ENCODE results near the gene GHRL. TPM values are rescaled to one million over a fixed set of nuclear protein-coding genes. Genes with fewer than 3 reads are reported as not detected.
"Not testable (repeated sequence)": the region's sequence is repeated elsewhere in the genome, so short reads cannot be mapped to it uniquely, and the experiment has no call there.

Gene GHRL
- total RNA-seq, 1 experiment from 2014 or later, result not detected

DNA sequence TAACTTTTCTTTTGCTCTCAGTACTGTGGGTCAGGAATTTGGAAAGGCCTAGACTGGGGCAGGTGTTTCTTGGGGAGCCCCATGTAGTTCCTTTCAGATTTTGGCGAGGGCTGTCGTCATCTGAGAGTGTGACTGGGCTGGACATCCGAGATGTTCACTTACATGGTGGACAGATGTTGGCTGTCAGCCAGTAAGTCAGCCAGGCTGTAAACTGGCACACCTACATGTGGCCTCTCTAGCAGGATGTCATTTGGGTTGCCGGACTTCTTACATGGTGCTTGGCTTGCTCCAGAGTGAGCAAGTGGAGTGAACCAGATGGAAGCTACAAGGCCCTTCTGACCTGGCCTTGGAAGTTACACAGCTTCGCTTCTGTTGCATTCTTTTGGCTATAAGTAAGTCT, 23.8 kb downstream of the GHRL start:
- peaks cover 24 to 26% of the 10 kb centered on the region in 2 experiments for H3K36me3 ChIP-seq (ENCODE audit: control insufficient read depth in 1 of 2, insufficient read depth in 2 of 2, low read length in 2 of 2)
- H3K9me2 ChIP-seq (ENCODE audit: insufficient read depth), result no peaks in the 10 kb centered on the region
- ATAC-seq (no peak), DNase-seq (ENCODE audit: low read depth, low spot score) (no peak)
- H3K4me3 ChIP-seq (replicated peaks in 1 of 2; ENCODE audit: low read depth in 1 of 2, low read length in 2 of 2), result no peak overlapping the region
- H3K9ac ChIP-seq (ENCODE audit: low read length), result no peak overlapping the region
- ChIA-PET POLR2A (no interaction called here), RAD21 (ENCODE audit: low non-redundant PET in 1 of 2, low total read pairs in 2 of 2, uncharacterized antibody in 2 of 2, unreplicated experiment in 2 of 2) (no interaction called here), CTCF (no interaction called here)
- intact Hi-C loops (cut with micrococcal nuclease), result no loop called here
- H3K27me3 ChIP-seq (ENCODE audit: insufficient read depth, low read length), result no peaks in the 10 kb centered on the region
- H3K27ac ChIP-seq (ENCODE audit: low read depth, low read length), result no peak overlapping the region
- TF ChIP-seq ZNF274 (IDR thresholded peaks at IDR 0.05; ENCODE audit: low read depth, low read length), result no peak
- 0 out of 2 replicates have a peak, but pooled peaks cover 3% of the 10 kb centered on the region for H4K20me1 ChIP-seq (ENCODE audit: insufficient read depth)
- H3K79me2 ChIP-seq (ENCODE audit: insufficient read depth, low read length), result peaks cover 99% of the 10 kb centered on the region
- H2AFZ ChIP-seq (ENCODE audit: low read depth, low read length, poor library complexity, severe bottlenecking), result no peak overlapping the region
- H3K4me2 ChIP-seq (ENCODE audit: low read length), result no peak overlapping the region
- BruUV-seq (replicated peaks), result no TSS peak
- peaks cover 2 to 3% of the 10 kb centered on the region in 2 experiments; a peak in 3 of 4 replicates for H3K4me1 ChIP-seq (ENCODE audit: control insufficient read depth in 1 of 2, insufficient read depth in 2 of 2, low read length in 2 of 2)
- no peaks in the 10 kb centered on the region for H3K9me3 ChIP-seq (ENCODE audit: control insufficient read depth in 1 of 2, insufficient read depth in 1 of 2, low read depth in 1 of 2, low read length in 2 of 2)

DNA sequence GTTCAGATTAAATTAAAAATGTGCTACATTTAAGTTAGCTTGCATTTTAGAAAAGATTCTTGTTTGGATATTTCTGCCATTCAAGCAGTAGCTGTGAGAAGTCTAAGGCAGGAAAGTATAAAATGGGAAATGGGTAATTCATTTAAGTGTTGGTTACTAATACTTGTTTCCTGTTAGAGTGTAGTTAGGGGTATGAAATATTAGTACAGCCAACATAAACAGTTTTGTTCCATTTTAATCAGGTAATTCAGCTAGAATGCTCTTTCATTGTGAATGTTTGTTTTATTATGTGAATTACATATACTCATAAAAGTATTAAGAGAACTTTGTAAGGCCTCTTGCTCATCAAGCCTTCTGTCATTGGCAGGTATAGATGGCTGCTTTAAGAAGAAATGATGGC, 24.6 kb downstream of the GHRL start:
- no peak overlapping the region for H3K4me2 ChIP-seq (ENCODE audit: low read length)
- no peaks in the 10 kb centered on the region for H3K9me2 ChIP-seq (ENCODE audit: insufficient read depth)
- H3K9ac ChIP-seq (ENCODE audit: low read length), result no peak overlapping the region
- no TSS peak for BruUV-seq (replicated peaks)
- ChIA-PET RAD21 (ENCODE audit: low non-redundant PET in 1 of 2, low total read pairs in 2 of 2, uncharacterized antibody in 2 of 2, unreplicated experiment in 2 of 2) (no interaction called here), POLR2A (no interaction called here), CTCF (no interaction called here)
- peaks cover 99% of the 10 kb centered on the region for H3K79me2 ChIP-seq (ENCODE audit: insufficient read depth, low read length)
- no peak overlapping the region for H3K27ac ChIP-seq (ENCODE audit: low read depth, low read length)
- H3K9me3 ChIP-seq (ENCODE audit: control insufficient read depth in 1 of 2, insufficient read depth in 1 of 2, low read depth in 1 of 2, low read length in 2 of 2), result no peaks in the 10 kb centered on the region
- no peak overlapping the region for H2AFZ ChIP-seq (ENCODE audit: low read depth, low read length, poor library complexity, severe bottlenecking)
- no peak for TF ChIP-seq EZH2 (IDR thresholded peaks at IDR 0.05)
- TF ChIP-seq ZNF274 (IDR thresholded peaks at IDR 0.05; ENCODE audit: low read depth, low read length), result no peak
- TF ChIP-seq, protein P1, sequence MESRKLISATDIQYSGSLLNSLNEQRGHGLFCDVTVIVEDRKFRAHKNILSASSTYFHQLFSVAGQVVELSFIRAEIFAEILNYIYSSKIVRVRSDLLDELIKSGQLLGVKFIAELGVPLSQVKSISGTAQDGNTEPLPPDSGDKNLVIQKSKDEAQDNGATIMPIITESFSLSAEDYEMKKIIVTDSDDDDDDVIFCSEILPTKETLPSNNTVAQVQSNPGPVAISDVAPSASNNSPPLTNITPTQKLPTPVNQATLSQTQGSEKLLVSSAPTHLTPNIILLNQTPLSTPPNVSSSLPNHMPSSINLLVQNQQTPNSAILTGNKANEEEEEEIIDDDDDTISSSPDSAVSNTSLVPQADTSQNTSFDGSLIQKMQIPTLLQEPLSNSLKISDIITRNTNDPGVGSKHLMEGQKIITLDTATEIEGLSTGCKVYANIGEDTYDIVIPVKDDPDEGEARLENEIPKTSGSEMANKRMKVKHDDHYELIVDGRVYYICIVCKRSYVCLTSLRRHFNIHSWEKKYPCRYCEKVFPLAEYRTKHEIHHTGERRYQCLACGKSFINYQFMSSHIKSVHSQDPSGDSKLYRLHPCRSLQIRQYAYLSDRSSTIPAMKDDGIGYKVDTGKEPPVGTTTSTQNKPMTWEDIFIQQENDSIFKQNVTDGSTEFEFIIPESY (IDR thresholded peaks at IDR 0.05; ENCODE audit: extremely low read depth, insufficient replicate concordance, low read length), result no peak
- no peak for TF ChIP-seq POLR2AphosphoS5 (IDR thresholded peaks at IDR 0.05; ENCODE audit: low read depth, low read length)
- TF ChIP-seq, protein P2, sequence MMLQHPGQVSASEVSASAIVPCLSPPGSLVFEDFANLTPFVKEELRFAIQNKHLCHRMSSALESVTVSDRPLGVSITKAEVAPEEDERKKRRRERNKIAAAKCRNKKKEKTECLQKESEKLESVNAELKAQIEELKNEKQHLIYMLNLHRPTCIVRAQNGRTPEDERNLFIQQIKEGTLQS (IDR thresholded peaks at IDR 0.05), result no peak
- no peak for TF ChIP-seq SIN3A (IDR thresholded peaks at IDR 0.05; ENCODE audit: low read depth)
- TF ChIP-seq, protein P3, sequence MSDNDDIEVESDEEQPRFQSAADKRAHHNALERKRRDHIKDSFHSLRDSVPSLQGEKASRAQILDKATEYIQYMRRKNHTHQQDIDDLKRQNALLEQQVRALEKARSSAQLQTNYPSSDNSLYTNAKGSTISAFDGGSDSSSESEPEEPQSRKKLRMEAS (IDR thresholded peaks at IDR 0.05), result no peak
- TF ChIP-seq SRF (IDR thresholded peaks at IDR 0.05; ENCODE audit: low read depth), result no peak
- TF ChIP-seq ZFX (IDR thresholded peaks at IDR 0.05), result no peak
- no peak for TF ChIP-seq FOSL1 (IDR thresholded peaks at IDR 0.05; ENCODE audit: low read depth)
- no peak for TF ChIP-seq CEBPB (IDR thresholded peaks at IDR 0.05; ENCODE audit: low read depth)
- no peak for TF ChIP-seq JUND (IDR thresholded peaks at IDR 0.05)
- no peak for TF ChIP-seq CBX3 (IDR thresholded peaks at IDR 0.05; ENCODE audit: low read depth)
- H3K36me3 ChIP-seq (ENCODE audit: control insufficient read depth in 1 of 2, insufficient read depth in 2 of 2, low read length in 2 of 2), result peaks cover 24 to 26% of the 10 kb centered on the region in 2 experiments
- H3K27me3 ChIP-seq (ENCODE audit: insufficient read depth, low read length), result no peaks in the 10 kb centered on the region
- H3K4me3 ChIP-seq (replicated peaks in 1 of 2; ENCODE audit: low read depth in 1 of 2, low read length in 2 of 2), result no peak overlapping the region
- H3K4me1 ChIP-seq (ENCODE audit: control insufficient read depth in 1 of 2, insufficient read depth in 2 of 2, low read length in 2 of 2), result peaks cover 7 to 9% of the 10 kb centered on the region in 2 experiments
- ATAC-seq (no peak), DNase-seq (ENCODE audit: low read depth, low spot score) (no peak)
- H4K20me1 ChIP-seq (ENCODE audit: insufficient read depth), result peaks cover 10% of the 10 kb centered on the region; the same call in 1 of the 2 replicates
- intact Hi-C loops (cut with micrococcal nuclease), result no loop called here

DNA sequence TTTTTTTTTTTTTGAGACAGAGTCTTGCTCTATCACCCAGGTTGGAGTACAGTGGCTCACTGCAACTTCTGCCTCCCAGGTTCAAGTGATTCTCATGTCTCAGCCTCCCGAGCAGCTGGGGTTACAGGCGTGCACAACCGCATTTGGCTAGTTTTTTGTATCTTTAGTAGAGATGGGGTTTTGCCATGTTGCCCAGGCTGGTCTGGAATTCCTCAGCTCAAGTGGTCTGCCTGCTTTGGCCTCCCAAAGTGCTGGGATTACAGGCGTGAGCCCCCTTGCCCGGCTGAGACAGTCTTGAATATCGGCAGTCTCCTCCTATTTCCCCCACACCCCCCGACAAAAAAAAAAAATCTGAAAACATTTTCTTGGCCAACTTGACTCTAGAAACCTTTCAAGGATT, 25.8 kb downstream of the GHRL start:
- H3K9ac ChIP-seq (ENCODE audit: low read length); ATAC-seq; H3K4me1 ChIP-seq (ENCODE audit: control insufficient read depth in 1 of 2, insufficient read depth in 2 of 2, low read length in 2 of 2); H3K4me3 ChIP-seq (replicated peaks in 1 of 2; ENCODE audit: low read depth in 1 of 2, low read length in 2 of 2); H3K9me3 ChIP-seq (ENCODE audit: control insufficient read depth in 1 of 2, insufficient read depth in 1 of 2, low read depth in 1 of 2, low read length in 2 of 2); H3K27me3 ChIP-seq (ENCODE audit: insufficient read depth, low read length); RAD21 ChIA-PET (ENCODE audit: low non-redundant PET in 1 of 2, low total read pairs in 2 of 2, uncharacterized antibody in 2 of 2, unreplicated experiment in 2 of 2); POLR2A ChIA-PET; H3K9me2 ChIP-seq (ENCODE audit: insufficient read depth); H3K27ac ChIP-seq (ENCODE audit: low read depth, low read length); intact Hi-C loops (cut with micrococcal nuclease); CTCF ChIA-PET; H4K20me1 ChIP-seq (ENCODE audit: insufficient read depth); H2AFZ ChIP-seq (ENCODE audit: low read depth, low read length, poor library complexity, severe bottlenecking); H3K4me2 ChIP-seq (ENCODE audit: low read length); DNase-seq (ENCODE audit: low read depth, low spot score); BruUV-seq (replicated peaks): not testable (repeated sequence)
- Histone ChIP-seq H3K36me3 (ENCODE audit: control insufficient read depth in 1 of 2, insufficient read depth in 2 of 2, low read length in 2 of 2) (peaks cover 25 to 26% of the 10 kb centered on the region in 2 experiments), H3K79me2 (ENCODE audit: insufficient read depth, low read length) (peaks cover 96% of the 10 kb centered on the region)

Data from HCT116 (cell line).